Measurements from ENCODE around the gene RLF.
"Not testable (repeated sequence)": the region's sequence is repeated elsewhere in the genome, so short reads cannot be mapped to it uniquely, and the experiment has no call there.

Gene RLF

GRCh38 chr1:40167317-40167716, 6.1 kb downstream of the RLF start:
- DNase-seq: no peak

- DNase-seq: no peak
Observed at GRCh38 chr1:40171036-40171435, 9.8 kb downstream of the RLF start.

- DNase-seq: no peak
Observed at GRCh38 chr1:40174788-40175187, 13.6 kb downstream of the RLF start.

GRCh38 chr1:40176989-40177388, 15.8 kb downstream of the RLF start:
- DNase-seq: not testable (repeated sequence)

GRCh38 chr1:40178200-40178599, 17.0 kb downstream of the RLF start:
- DNase-seq: no peak

- DNase-seq: no peak
Observed at GRCh38 chr1:40179496-40180089, 18.4 kb downstream of the RLF start.

- no peak for DNase-seq
Observed at GRCh38 chr1:40183055-40183710, 22.0 kb downstream of the RLF start.

GRCh38 chr1:40184193-40184592, 23.0 kb downstream of the RLF start:
- no peak for DNase-seq

- DNase-seq: no peak
Observed at GRCh38 chr1:40185951-40186864, 25.0 kb downstream of the RLF start.

GRCh38 chr1:40187399-40187798, 26.2 kb downstream of the RLF start:
- DNase-seq: no peak

- not testable (repeated sequence) for DNase-seq
Observed at GRCh38 chr1:40194639-40195038, 33.5 kb downstream of the RLF start.

GRCh38 chr1:40197656-40198055, 36.5 kb downstream of the RLF start:
- DNase-seq: no peak

- DNase-seq: peak; percentile 9
Observed at GRCh38 chr1:40199126-40199525, 37.9 kb downstream of the RLF start.

- no peak for DNase-seq
Observed at GRCh38 chr1:40204856-40205255, 43.7 kb downstream of the RLF start.

- DNase-seq: no peak
Observed at GRCh38 chr1:40210511-40211204, 49.5 kb downstream of the RLF start.

GRCh38 chr1:40218333-40218732, 57.1 kb downstream of the RLF start:
- DNase-seq: no peak

- not testable (repeated sequence) for DNase-seq
Observed at GRCh38 chr1:40221471-40221905, 60.3 kb downstream of the RLF start.

GRCh38 chr1:40221977-40222772, 61.0 kb downstream of the RLF start:
- DNase-seq: no peak

- no peak for DNase-seq
Observed at GRCh38 chr1:40224040-40224439, 62.9 kb downstream of the RLF start.

- DNase-seq: no peak
Observed at GRCh38 chr1:40226192-40226591, 65.0 kb downstream of the RLF start.

GRCh38 chr1:40232444-40232843, 71.3 kb downstream of the RLF start:
- no peak for DNase-seq

- DNase-seq: no peak
Observed at GRCh38 chr1:40239626-40240025, 78.4 kb downstream of the RLF start.
